ENCODE measurements around the gene FAM149A.

The FAM149A gene

DNA sequence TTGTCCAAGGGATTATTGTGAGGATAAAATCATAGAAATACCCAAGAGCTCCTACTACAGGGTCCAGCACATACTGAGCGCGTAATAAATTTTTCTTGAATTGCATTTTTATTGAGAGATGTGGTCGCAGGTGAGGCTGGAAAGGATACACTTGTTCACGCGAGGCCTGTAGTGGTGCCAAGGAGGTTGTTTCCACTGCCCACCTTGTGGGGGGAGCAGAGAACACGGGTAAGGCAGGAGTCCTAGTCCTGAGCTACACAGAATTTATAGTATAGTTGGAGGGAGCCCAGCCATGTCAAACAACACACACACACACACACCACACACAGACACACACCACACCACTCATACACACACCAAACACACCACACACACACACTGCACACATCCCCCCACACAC lies 55.1 kb downstream of the FAM149A start:
- no peak for DNase-seq

DNA sequence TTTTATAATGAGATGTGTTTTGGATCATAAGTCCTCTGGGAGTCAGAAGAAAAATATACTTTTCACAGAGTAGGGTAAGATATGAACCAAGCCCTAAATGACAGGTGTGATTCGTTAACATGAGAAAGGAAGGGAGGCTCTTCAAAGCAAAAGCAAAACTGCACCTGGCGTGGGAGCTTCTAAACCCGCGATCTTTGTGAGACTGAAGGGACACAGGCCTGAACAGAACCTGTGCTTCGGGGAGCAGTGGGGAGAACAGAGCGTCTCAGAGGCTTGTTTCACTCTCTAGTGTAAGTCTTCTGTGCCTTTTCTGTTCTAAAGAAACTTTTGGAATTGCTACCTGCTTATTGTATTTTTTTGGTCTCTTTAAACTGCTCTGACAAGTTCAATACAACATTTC lies 56.6 kb downstream of the FAM149A start:
- DNase-seq = no peak

DNA sequence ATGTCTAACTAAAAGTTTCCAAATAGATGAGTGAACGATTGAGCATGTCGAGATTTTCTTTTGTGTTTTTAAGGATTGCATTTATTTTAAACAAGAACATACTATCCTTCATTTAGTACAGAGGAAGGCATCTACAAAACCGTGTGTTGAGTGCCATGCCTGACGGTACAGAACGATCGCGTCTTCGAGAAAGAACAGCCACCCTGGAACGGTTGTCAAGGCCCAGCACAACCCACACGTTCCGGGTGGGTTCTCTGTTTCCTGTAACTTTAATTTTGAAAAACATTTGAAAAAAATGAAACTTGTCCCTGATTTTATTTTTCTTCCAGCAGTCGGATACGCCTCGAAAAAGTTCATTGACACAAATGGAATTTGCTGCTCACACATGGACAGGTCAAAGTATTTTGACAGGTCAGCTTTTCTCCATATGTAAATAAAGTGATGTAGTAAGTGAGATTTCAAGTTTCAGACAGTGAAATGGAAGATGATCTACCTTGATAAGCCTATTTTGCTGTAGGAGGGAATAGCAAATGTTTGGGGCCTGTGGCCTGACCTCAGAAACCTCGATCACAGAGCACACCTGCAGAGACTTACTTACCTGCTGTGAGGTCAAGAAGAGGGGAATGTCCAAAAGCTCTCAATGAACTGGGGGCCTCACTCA lies 62.5 kb downstream of the FAM149A start:
- DNase-seq = no peak

DNA sequence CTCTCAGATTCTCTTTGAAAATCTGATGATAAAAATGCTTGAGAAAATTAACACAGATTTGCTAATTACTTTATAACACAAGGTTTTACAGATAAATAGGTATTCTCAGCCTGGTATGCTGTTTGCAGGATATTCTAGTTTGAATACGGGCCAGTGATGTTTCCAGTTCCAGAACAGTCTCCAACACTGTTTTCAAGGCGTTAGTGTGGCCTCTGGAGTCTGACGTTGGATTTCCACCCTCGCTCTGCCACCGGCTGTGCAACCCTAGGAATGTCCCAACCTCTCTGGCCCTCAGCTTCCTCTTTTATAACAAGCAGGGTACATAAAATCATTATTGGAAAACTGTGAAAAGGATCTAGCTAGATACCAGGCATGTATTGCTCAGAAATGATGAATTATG lies 63.1 kb downstream of the FAM149A start:
- DNase-seq = no peak

DNA sequence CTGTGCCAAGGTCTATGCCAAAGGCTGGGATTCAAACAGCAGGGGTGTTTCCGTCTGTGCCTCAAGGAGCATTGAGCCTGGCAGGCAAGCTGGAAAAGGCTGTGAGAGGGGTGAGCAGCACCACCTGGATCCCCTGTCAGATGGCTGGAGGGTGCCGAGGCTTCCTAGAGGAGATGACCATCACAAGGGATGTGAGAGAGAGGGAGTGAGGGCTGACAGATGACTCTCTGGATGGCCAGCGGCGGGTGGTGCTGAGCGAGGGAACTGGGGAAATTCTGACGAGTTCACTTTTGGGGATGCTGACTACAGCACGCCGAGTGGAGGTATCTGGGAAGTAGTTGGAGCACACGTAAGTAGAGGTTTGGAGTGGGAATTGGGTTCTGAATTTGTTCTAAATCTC lies 64.2 kb downstream of the FAM149A start:
- DNase-seq = no peak

DNA sequence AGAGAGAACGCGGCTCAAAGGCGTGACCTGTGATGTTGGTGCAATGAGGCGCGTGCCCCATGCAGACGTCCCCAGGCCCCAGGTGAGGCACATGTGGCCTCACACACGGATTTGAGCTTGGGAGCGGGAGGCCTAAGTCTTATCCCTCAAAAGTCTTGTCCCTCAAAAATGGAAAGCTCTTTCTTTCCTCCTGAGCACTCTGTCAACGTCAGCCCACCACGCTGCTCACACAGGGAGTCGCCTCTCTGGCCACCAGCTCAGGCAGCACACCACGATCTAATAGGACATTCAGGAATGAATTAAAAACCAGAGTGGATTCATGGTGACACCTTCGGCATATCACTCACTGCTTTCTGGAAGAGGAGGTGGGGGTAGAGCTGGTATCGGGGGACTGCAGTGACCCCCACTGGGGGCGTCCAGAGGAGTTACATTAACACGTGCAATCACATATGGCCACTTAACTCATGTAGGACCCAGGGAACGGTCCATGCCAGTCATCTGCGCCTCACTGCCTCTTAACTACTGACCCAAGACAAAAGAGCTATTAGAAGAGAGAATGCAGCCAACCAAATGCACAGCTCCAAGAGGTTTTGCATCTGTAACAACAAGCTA lies 64.9 kb downstream of the FAM149A start:
- DNase-seq = no peak

DNA sequence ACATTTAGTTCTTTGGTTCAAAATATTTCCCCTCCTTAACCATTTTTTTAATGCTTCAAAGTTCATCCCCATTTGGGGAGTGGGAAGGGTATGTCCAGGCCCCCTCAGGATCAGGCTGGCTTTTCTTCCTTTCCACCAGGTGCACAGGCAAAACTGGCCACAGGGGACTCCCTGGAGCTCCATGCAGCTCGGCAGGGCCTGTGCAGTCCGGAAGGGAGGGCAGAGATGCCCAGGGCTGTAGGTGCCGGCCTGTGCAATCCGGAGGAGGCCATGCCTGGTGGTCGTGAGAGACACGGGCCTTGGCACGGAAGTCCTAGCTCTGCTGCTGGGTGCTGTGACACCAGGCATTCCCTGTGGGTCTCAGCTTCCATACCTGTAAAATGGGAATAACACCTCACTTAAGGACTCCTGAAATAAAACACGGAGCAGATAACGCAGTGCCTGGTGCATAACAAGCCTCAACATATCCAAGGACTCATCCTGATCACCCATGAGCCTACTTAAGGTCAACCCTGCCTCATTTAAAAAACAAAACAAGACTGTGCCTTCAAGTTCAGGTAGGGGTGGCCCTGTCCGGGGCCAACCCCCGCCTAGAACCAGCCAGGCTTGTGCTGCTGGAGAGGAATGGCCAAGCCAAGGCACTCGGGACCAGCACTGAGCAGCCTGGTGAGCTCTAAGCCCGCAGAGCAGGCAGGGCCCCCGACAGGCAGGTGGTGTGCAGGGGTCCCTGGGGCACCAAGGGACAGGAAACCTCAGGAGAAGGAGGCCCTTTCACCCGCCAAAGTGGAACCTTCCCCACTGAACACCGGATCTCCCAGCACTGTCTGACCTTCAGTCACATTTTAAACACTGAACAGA lies 65.7 kb downstream of the FAM149A start:
- no peak for DNase-seq

DNA sequence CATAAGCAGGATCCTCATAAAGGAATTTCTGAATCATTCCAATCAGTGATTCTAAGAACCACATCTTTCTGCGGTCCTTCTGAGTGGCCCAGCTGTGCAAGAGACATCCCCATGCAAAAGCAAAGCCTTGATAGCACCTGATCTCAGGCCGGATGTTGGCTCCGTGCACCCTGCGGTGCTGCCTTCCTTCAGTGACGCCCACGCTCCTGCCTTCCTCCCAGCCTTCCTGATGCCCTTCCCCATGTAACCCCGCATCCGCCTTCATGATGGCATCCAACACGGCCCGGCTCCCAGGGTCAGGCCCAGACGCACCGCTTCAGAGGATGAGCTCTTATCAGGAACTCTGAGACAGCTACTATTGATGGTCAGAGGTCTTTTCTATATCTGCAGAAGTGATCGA lies 66.5 kb downstream of the FAM149A start:
- no peak for DNase-seq

DNA sequence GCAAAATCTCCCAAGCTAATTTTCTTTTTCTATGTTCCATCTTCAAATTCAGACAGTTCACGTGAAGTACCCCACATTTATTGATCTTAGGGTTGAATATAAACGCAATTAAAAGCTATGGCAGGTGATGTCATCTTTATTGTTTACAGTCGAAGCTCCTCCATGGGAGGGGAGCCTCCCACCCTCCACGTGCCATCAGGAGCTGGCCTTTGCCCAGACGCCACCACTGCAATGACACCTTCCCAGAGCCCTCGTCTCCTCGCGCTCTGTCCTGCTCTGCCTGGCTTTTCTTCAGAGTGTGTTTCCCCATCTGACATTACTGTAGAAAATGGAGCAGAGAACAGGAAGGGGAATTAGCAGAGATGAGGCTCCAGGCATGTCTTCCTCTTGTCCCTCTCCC lies 68.0 kb downstream of the FAM149A start:
- DNase-seq = no peak

DNA sequence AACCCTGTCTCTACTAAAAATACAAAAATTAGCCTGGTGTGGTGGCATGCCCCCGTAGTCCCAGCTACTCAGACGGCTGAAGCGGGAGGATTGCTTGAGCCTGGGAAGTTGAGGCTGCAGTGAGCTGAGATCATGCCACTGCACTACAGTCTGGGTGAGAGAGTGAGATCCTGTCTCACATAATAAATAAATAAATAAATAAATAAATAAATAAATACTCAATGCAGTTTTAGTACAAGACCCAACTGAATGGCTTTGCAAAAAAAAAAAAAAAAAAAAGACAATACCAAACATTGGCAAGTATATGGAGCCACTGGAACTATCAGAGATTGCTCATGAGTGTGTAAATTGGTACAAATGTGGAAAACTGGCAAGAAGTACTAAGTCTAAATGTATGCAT lies 83.6 kb downstream of the FAM149A start:
- DNase-seq = no peak

DNA sequence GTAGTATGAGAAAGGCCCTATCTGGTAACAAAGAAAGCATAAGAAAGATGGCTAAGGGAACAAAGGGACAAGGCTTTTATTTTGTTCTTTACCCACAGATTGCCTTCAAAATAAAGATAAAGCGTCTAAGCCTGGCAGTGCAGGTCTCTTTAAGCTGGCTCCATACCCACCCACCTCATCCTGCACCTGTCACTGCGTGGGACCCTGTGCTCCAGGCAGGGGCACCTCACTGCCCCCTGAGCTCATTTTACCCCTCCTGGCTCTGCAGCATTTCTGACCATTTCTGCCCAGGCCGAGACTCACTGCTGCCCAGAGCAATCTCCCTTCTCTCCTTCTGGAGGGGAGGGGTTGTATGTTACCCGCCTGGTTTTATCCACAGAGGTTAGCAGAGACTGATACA lies 85.2 kb downstream of the FAM149A start:
- no peak for DNase-seq

DNA sequence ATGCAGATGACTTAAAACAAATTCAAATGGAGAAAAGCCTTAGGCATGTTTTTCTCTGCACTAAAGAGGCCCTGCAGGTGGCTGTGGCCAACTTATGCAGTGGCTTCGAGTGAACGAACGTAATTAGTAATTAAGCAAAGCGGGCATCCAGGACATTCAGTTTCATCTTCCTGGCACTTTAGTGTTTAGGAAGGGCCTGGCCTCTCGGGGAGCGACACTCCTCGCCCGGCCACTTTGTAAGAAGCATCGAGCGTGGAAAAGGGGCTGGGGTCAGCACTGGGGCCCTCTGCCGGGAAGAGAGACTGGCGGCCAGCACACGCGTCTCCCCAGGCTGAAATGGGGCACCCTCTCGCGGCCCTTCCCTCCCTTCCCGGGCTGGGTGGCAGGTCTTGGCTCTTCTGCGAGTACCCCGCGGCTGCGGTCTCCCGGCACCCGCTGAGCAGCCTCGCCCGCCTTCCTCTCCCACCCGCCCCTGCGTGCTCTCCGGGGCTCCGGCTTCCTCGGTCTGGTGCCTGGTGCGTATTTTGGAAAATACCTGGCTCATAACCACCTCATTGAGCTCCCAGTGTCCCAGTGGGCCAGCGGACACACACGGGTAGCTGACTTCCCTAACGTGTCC lies 86.2 kb downstream of the FAM149A start:
- DNase-seq = no peak

DNA sequence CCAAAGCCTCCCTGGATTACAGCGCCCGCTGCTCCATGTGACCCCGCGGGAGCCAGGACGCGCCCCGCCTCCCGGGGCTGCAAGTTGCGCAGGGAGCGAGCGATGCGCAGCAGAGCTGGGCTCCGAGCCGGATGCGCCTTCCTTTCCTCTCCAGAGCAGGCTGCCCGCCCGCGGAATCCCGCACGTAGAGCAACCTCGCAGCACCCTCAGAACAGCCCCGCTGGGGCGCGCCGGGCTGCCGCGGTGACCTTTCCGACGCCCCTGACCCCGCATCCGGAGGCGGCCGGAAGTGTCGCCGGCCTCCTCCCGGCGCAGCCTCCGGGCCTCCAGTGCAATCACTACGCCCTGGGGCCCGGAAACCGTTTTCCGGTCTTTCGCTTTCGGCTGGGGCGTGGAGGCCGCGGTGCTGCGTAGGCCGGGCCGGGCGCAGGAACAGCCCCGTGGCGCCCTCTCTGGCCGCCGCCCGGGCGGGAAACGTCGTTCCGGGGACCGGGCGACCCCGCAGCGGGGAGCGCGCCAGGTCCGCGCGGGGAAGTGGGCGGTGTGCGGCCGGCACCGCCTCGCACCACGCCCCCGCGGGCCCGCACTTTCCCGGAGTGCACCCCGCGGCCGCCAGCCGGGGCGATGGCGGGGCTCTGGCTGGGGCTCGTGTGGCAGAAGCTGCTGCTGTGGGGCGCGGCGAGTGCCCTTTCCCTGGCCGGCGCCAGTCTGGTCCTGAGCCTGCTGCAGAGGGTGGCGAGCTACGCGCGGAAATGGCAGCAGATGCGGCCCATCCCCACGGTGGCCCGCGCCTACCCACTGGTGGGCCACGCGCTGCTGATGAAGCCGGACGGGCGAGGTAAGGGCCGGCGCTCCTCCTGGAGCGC lies 86.9 kb downstream of the FAM149A start, which contains the start of gene CYP4V2:
Gene CYP4V2, plus strand, starts transcription at position 368 of the 866 bp plus-strand sequence. Its CDS starts 257 bp downstream, at position 625.
- peak; percentile 12 for DNase-seq

DNA sequence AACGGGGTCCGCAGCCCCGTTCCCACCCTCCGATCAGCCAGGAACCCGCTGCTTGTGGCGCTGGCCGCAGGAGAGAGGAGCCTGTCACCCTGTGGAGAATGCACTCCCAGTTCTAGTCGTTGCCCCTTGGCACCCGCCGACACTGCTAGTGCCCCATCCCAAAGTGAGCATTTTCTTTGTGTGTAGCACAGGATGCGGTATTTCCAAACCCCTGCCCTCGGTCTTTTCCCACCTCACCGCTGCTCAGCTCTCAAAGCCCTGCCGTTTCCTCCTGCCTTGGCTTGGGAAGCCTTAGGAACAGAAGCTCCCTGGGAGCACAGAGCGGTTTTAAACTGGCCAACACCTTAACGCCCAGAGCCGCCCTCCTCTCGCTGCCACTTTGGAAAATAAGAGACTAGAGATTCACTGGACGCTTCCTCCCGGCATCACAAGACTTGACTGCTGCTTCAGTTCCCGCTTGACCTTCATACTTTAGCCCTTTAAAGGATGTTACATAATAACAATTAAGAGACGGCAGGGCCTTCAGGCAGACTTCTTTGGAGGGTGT lies 87.6 kb downstream of the FAM149A start:
- DNase-seq = no peak

DNA sequence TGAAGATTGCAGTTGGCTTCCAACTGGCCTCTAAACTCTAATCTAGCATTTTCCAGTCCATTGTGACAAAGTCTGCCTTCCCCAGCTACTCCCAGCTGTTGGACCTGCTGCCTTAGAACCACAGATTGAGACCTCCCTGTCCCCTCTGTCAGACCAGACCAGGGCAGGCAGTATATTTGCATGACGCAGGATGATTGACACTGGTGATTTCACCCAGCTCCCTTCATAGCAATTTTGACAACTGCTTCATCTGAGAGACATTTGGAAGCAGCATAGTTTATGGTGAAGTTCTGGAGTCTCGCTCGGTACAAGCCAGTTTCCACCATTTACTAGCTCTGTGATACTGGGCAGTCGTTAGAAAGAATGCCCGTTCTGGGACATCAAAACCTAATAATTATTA lies 89.3 kb downstream of the FAM149A start:
- no peak for DNase-seq

DNA sequence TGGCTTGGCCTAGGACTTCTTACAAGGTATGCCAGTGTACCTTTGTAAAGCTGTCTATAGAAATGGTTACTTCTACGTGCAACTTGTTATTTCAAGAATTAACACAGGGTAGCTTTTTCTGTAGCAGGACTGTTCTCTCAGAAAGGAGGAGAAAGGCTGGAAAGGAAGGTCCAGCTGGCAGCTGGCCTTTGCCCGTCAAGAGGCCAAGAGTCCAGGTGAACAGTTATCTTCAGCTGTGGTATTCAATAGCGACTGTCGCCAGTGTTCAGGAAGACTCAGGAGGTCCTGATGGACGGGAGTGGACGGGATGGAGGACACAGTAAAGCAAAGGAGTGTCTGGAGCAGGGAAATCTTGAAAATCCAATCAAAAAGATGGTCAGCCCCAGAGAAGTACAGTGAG lies 91.6 kb downstream of the FAM149A start:
- DNase-seq = no peak

DNA sequence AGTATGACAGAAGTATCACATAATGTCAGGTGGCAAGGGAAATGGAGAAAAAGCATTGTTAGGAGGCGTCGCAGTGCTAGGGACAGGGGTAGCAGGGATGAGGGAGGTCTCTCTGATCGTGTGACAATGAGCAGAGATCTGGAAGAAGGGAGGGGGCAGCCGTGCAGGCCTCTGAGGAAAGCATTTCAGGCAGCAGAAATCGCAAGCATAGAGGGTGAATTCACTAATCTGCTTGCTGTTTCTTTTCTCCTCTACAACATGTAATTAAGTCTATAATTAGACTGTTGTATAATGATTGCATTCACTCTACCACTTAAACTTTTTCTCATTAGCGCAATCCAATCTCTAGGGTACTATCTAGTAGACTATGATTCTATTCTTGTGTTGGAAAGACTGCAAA lies 96.0 kb downstream of the FAM149A start:
- no peak for DNase-seq

DNA sequence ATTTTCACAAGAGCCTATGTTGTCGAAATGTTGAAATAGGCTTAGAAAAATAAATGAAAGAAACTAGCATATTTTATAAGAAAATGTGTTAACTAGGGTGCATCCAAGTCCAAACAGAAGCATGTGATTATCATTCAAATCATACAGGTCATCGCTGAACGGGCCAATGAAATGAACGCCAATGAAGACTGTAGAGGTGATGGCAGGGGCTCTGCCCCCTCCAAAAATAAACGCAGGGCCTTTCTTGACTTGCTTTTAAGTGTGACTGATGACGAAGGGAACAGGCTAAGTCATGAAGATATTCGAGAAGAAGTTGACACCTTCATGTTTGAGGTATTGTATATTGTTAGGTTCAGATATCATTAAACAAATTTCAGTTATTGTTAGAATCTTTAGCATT lies 96.5 kb downstream of the FAM149A start:
- DNase-seq = no peak

DNA sequence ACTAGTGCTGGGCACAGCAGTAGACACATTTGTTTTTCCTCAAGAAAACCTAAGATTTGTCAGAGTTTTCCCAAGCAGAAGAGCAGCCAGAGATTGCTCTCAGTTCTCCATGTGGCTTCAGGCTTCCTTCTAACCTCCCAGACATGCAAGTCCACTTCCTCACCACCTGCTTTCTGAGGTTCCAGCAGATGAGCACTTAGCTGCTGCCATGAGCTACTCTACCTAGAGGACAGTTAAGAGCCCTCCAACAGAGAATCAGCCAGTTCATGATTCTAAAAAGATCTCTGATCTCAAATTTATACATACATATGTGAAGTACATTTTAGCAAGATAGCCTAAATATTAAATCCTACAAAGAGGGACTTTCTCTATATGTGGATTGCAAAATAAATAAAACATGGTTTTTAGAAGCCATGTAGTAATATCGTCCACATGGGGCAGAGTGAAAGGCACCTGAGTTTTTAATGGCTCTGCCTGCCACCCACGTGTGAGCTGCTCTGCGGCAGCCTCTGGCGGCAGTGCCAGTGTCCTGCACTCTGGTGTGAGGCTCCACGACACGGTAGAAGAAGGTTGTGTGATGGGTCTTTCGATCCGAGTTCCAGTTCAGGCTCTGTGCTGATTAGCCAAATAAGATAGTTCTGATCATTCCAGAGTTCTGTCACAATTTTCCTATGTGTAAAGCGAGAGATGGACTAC lies 97.2 kb downstream of the FAM149A start:
- no peak for DNase-seq

DNA sequence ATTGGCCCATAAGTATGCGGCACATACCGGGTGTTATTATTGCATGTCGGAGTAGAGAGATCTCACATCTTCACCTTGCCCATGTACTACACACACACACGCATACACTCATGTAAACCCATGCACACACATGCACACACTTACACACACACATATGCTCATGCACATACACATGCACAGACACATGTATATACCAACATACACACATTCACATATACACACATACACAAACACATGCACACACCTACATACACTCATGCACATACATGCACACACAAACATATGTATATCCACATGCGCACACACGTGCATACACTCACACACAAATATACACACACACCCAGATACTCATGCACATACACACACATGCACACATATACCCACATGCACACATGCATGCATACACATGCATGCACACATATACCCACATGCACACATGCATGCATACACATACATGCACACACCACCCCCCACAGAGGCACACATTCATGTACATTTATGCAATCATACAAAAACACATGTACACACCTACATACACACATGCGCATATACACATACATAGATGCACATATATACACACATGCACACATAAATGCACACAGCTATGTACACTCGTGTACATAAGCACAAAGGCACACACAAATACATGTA lies 98.1 kb downstream of the FAM149A start:
- no peak for DNase-seq

DNA sequence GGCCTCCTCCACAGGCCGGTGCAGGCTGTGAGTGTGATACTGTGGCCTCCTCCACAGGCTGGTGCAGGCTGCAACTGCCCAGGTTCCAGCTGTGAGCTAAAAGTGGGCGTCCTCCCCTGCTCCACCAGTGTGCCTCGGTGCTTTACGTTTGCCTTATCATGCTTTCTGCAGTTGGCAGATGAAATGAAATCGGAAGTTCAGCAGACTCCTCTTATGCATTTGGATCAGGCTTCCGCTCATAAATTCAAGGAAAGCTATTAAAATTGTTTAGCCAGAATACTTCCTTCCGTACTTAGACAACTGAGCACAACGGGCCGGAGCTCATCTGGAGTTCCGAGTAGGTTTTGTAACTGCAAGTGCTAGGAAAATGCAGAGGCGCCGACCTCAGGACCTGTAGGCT lies 98.9 kb downstream of the FAM149A start:
- DNase-seq = no peak
